IPS-NIHi11 (cell line): ENCODE data around the gene CARD11.
"Not testable (repeated sequence)": the region's sequence is repeated elsewhere in the genome, so short reads cannot be mapped to it uniquely, and the experiment has no call there.

ENCODE experiments used
- DNase-seq: peaks from one replicate; pipeline ENCODE4 v3.0.0; 2012; ENCODE audit warnings: mixed read lengths, low spot score

The CARD11 gene

GRCh38 chr7:2962865-2963264 lies 80.8 kb downstream of the CARD11 start:
- DNase-seq, result no peak

GRCh38 chr7:2959828-2960599 lies 83.7 kb downstream of the CARD11 start:
- DNase-seq, result no peak

- no peak for DNase-seq
These were observed 84.5 kb downstream of the CARD11 start for GRCh38 chr7:2959103-2959680.

- DNase-seq, result no peak
These were observed 85.1 kb downstream of the CARD11 start for GRCh38 chr7:2958416-2959102.

GRCh38 chr7:2957369-2957727 lies 86.3 kb downstream of the CARD11 start:
- not testable (repeated sequence) for DNase-seq

- DNase-seq, result no peak
These were observed 86.9 kb downstream of the CARD11 start for GRCh38 chr7:2956526-2957368.

- DNase-seq, result no peak
These were observed 87.6 kb downstream of the CARD11 start for GRCh38 chr7:2956076-2956475.

- no peak for DNase-seq
These were observed 88.4 kb downstream of the CARD11 start for GRCh38 chr7:2955269-2955668.

GRCh38 chr7:2954433-2954853 lies 89.2 kb downstream of the CARD11 start:
- DNase-seq, result no peak

- DNase-seq, result no peak
These were observed 89.9 kb downstream of the CARD11 start for GRCh38 chr7:2953588-2954407.

GRCh38 chr7:2953099-2953498 lies 90.6 kb downstream of the CARD11 start:
- DNase-seq, result no peak

GRCh38 chr7:2952316-2952715 lies 91.4 kb downstream of the CARD11 start:
- no peak for DNase-seq

GRCh38 chr7:2950578-2950977 lies 93.1 kb downstream of the CARD11 start:
- DNase-seq, result no peak

GRCh38 chr7:2948749-2949148 lies 94.9 kb downstream of the CARD11 start:
- no peak for DNase-seq

- DNase-seq, result no peak
These were observed 96.4 kb downstream of the CARD11 start for GRCh38 chr7:2947058-2947780.

- DNase-seq, result no peak
These were observed 98.5 kb downstream of the CARD11 start for GRCh38 chr7:2945171-2945570.

- DNase-seq, result no peak
These were observed 98.9 kb downstream of the CARD11 start for GRCh38 chr7:2944739-2945138.

GRCh38 chr7:2943851-2944601 lies 99.6 kb downstream of the CARD11 start:
- DNase-seq, result no peak

- no peak for DNase-seq
These were observed 102.3 kb downstream of the CARD11 start for GRCh38 chr7:2941216-2941859.

- DNase-seq, result no peak
These were observed 103.2 kb downstream of the CARD11 start for GRCh38 chr7:2940466-2940865.
